Measurements from ENCODE around the gene DOK1. TPM values are rescaled to one million over a fixed set of nuclear protein-coding genes. Genes with fewer than 3 reads are reported as not detected.
A peak's percentile ranks its signal among the peaks of the same experiment; 100 is the strongest.

DOK1 gene
- total RNA-seq, 1 experiment from 2014 or later: 15.0 TPM

DNA sequence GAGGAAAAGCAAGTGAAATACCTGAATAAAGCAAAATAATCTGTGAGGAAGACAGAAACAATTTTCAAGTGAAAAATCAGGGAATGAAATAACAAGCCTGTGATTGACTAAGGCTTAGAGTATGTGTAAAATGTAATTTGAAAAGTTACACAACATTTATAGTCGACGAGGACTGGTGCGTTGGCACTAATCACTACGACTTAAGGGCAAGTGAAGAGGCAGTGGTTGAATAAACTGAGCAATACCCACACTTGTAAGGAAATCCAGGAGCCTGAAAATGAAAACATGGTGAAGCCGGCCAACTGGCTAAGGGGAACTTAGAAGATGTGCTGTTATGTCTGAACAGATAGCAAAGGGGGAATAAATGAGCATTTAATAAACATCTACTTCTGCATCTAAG is 13.4 kb downstream of the DOK1 start:
- BruUV-seq (replicated peaks): no TSS peak
- H2AFZ ChIP-seq: peak overlapping the region; percentile 53; the same call in 1 of the 2 replicates
- no peaks in the 10 kb centered on the region for H3K9me2 ChIP-seq (ENCODE audit: insufficient read depth)
- peak overlapping the region; percentile 56 for H3K27ac ChIP-seq
- CTCF ChIA-PET: no interaction called here
- H3K4me3 ChIP-seq: no peak overlapping the region
- peaks cover 5% of the 10 kb centered on the region; the same call in 1 of the 2 replicates for H3F3A ChIP-seq (ENCODE audit: insufficient read depth, low read depth)
- no peaks in the 10 kb centered on the region for H3K27me3 ChIP-seq (ENCODE audit: insufficient read depth, low read depth)
- H4K20me1 ChIP-seq (ENCODE audit: insufficient read depth): no peaks in the 10 kb centered on the region
- H3K4me2 ChIP-seq: peak overlapping the region; percentile 49
- intact Hi-C loops (cut with micrococcal nuclease; ENCODE audit: unreplicated experiment): no loop called here
- no peaks in the 10 kb centered on the region for H3K36me3 ChIP-seq (ENCODE audit: low read depth)
- peaks cover 18% of the 10 kb centered on the region for H3K4me1 ChIP-seq (replicated peaks; ENCODE audit: insufficient read depth)
- POLR2A ChIA-PET (ENCODE audit: unreplicated experiment): interaction anchor here (0.7 kb wide), 3 partner anchors 9 to 58 kb away, joined by 3 to 5 read pairs (median 5); no protein-coding TSS in a partner anchor
- no peaks in the 10 kb centered on the region for H3K9me3 ChIP-seq (ENCODE audit: insufficient read depth, low read depth)
- H3K79me2 ChIP-seq (ENCODE audit: low read depth): no peaks in the 10 kb centered on the region
- TF ChIP-seq, protein P1, sequence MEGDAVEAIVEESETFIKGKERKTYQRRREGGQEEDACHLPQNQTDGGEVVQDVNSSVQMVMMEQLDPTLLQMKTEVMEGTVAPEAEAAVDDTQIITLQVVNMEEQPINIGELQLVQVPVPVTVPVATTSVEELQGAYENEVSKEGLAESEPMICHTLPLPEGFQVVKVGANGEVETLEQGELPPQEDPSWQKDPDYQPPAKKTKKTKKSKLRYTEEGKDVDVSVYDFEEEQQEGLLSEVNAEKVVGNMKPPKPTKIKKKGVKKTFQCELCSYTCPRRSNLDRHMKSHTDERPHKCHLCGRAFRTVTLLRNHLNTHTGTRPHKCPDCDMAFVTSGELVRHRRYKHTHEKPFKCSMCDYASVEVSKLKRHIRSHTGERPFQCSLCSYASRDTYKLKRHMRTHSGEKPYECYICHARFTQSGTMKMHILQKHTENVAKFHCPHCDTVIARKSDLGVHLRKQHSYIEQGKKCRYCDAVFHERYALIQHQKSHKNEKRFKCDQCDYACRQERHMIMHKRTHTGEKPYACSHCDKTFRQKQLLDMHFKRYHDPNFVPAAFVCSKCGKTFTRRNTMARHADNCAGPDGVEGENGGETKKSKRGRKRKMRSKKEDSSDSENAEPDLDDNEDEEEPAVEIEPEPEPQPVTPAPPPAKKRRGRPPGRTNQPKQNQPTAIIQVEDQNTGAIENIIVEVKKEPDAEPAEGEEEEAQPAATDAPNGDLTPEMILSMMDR (conservative IDR thresholded peaks at IDR 0.05): no peak
- no peak for TF ChIP-seq EZH2 (IDR thresholded peaks at IDR 0.05; ENCODE audit: low read depth)
- peak in 1 of 2 experiments; percentile 82 for DNase-seq

DNA sequence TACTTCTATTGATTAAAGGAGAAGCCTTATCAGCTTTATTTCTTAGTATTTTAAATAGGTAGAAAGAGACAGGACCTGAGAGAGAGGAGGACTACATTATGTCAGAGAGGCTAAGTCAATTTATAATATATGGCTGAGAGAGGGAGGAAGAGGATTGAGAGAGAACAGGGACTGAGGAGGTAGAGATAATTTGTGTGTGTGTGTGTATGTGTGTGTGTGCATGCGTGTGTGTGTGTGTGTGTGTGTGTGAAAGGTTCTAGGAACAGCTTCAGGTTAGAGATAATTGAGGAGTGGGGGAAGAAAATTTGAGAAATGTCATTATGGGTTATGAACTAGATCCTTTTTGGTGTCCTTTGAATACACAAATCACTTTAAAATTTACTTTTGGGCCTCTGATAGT is 15.2 kb downstream of the DOK1 start:
- CTCF ChIA-PET: no interaction called here
- H3F3A ChIP-seq (ENCODE audit: insufficient read depth, low read depth): peaks cover 22% of the 10 kb centered on the region
- H3K9me2 ChIP-seq (ENCODE audit: insufficient read depth): no peaks in the 10 kb centered on the region
- TF ChIP-seq, protein P1 (conservative IDR thresholded peaks at IDR 0.05): no peak
- no peak for TF ChIP-seq EZH2 (IDR thresholded peaks at IDR 0.05; ENCODE audit: low read depth)
- no peaks in the 10 kb centered on the region for H3K27me3 ChIP-seq (ENCODE audit: insufficient read depth, low read depth)
- no peak for DNase-seq
- POLR2A ChIA-PET (ENCODE audit: unreplicated experiment): no interaction called here
- H3K27ac ChIP-seq: no peak overlapping the region
- BruUV-seq (replicated peaks): no TSS peak
- H3K4me3 ChIP-seq: no peak overlapping the region
- H4K20me1 ChIP-seq (ENCODE audit: insufficient read depth): no peaks in the 10 kb centered on the region
- intact Hi-C loops (cut with micrococcal nuclease; ENCODE audit: unreplicated experiment): no loop called here
- no peaks in the 10 kb centered on the region for H3K9me3 ChIP-seq (ENCODE audit: insufficient read depth, low read depth)
- H2AFZ ChIP-seq: no peak overlapping the region
- H3K79me2 ChIP-seq (ENCODE audit: low read depth): no peaks in the 10 kb centered on the region
- no peak overlapping the region for H3K4me2 ChIP-seq
- H3K36me3 ChIP-seq (ENCODE audit: low read depth): no peaks in the 10 kb centered on the region
- H3K4me1 ChIP-seq (replicated peaks; ENCODE audit: insufficient read depth): peaks cover 28% of the 10 kb centered on the region

DNA sequence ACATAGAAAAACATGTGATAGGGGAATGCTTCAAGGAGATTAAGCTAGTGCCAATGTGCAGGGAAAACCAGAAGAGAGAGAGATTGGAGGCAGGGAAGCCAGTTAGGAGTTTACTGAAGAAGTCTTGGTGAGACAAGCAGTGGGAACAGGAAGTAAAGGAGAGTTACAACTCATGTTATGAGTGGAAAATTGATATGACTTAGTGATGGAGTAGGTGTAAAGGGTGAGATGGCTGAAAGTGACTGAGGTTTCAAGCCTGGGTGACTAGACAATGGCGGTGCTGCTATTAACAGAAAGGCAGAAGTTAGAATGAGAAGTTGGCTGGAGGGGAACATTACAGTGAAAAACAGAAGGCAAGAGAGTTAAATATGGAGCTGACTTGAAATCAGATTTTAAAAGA is 16.5 kb downstream of the DOK1 start:
- BruUV-seq (replicated peaks): no TSS peak
- Histone ChIP-seq H3K4me3 (no peak overlapping the region), H3K27me3 (ENCODE audit: insufficient read depth, low read depth) (no peaks in the 10 kb centered on the region), H3K36me3 (ENCODE audit: low read depth) (no peaks in the 10 kb centered on the region), H3K4me2 (no peak overlapping the region), H3K27ac (no peak overlapping the region), H3F3A (ENCODE audit: insufficient read depth, low read depth) (peaks cover 25% of the 10 kb centered on the region), H4K20me1 (ENCODE audit: insufficient read depth) (no peaks in the 10 kb centered on the region), H3K4me1 (replicated peaks; ENCODE audit: insufficient read depth) (peaks cover 28% of the 10 kb centered on the region), H3K9me3 (ENCODE audit: insufficient read depth, low read depth) (no peaks in the 10 kb centered on the region), H2AFZ (no peak overlapping the region), H3K9me2 (ENCODE audit: insufficient read depth) (no peaks in the 10 kb centered on the region), H3K79me2 (ENCODE audit: low read depth) (no peaks in the 10 kb centered on the region)
- POLR2A ChIA-PET (ENCODE audit: unreplicated experiment): interaction anchor here (0.8 kb wide), 1 partner anchor 32 kb away, joined by 3 read pairs; no protein-coding TSS in a partner anchor
- peak in 1 of 2 experiments; percentile 13 for DNase-seq
- CTCF ChIA-PET: no interaction called here
- TF ChIP-seq, protein P1 (conservative IDR thresholded peaks at IDR 0.05): no peak
- TF ChIP-seq EZH2 (IDR thresholded peaks at IDR 0.05; ENCODE audit: low read depth): no peak
- intact Hi-C loops (cut with micrococcal nuclease; ENCODE audit: unreplicated experiment): no loop called here

Measured in PC-9 (cell line).